Peyer's patch (tissue), 4 donors: ENCODE measurements around the gene OPCML. TPM values are rescaled to one million over a fixed set of nuclear protein-coding genes. Genes with fewer than 3 reads are reported as not detected.

Experiments used
- DNase-seq, 3 donors: peaks; one replicate each; pipeline ENCODE4 v3.0.0-alpha.2; 2017 to 2019
- H3K27ac ChIP-seq, 4 donors: fragments of 200-600 bp; sonication (generic); one replicate each; pipeline ENCODE4 v1.5.1; 2016 to 2019
- H3K27me3 ChIP-seq, 2 donors: fragments of 200-600 bp; sonication (generic); one replicate each; pipeline ENCODE4 v1.5.1; 2019
- H3K36me3 ChIP-seq, 3 donors: fragments of 200-600 bp; sonication (generic); one replicate each; pipeline ENCODE4 v1.5.1; 2016 to 2019
- H3K4me1 ChIP-seq, 4 donors: fragments of 200-600 bp; sonication (generic); one replicate each; pipeline ENCODE4 v1.5.1; 2016 to 2019
- H3K4me3 ChIP-seq, 4 donors: fragments of 200-600 bp; sonication (generic); 1 replicate in 3 of 4; 2 replicates in 1 of 4; pipeline ENCODE4 v1.5.1; 2016 to 2019; ENCODE audit warnings: mild to moderate bottlenecking in 1 of 4
- H3K9me3 ChIP-seq, 4 donors: fragments of 200-600 bp; sonication (generic); one replicate each; pipeline ENCODE4 v1.5.1; 2016 to 2019; ENCODE audit warnings: mild to moderate bottlenecking in 1 of 4
- CTCF ChIP-seq, 6 experiments: fragments of 450-650 bp in 4 of 6; fragments of 200-600 bp in 2 of 6; sonication (generic) in 1 of 6; IDR thresholded peaks; one replicate each; pipeline ENCODE4 v1.5.1; 2017 to 2019; ENCODE audit warnings: antibody characterized with exemption in 6 of 6, mild to moderate bottlenecking in 3 of 6, moderate library complexity in 1 of 6
- POLR2A ChIP-seq, 2 donors: fragments of 450-650 bp; IDR thresholded peaks; one replicate each; pipeline ENCODE4 v1.5.1; 2017; ENCODE audit warnings: antibody characterized with exemption in 2 of 2, mild to moderate bottlenecking in 2 of 2, moderate library complexity in 2 of 2
- total RNA-seq, 4 donors: library from RNA; depleted of rRNA; stranded (reverse); fragments of >200 nt; gene quantifications; one replicate each; pipeline ENCODE4 v1.1.0, GENCODE V29; 2016

The OPCML gene
- total RNA-seq, 4 donors from 2014 or later, result not detected

GRCh38 chr11:133049244-133050019 is 482.9 kb downstream of the OPCML start:
- Histone ChIP-seq H3K36me3 (no peaks in the 10 kb centered on the region), H3K27ac (no peak overlapping the region), H3K9me3 (no peaks in the 10 kb centered on the region), H3K4me1 (no peaks in the 10 kb centered on the region), H3K4me3 (no peak overlapping the region), H3K27me3 (no peaks in the 10 kb centered on the region)
- DNase-seq, result no peak
- no peak for TF ChIP-seq POLR2A (IDR thresholded peaks at IDR 0.05)
- TF ChIP-seq CTCF (IDR thresholded peaks at IDR 0.05), result no peak

GRCh38 chr11:133048270-133048669 is 484.0 kb downstream of the OPCML start:
- TF ChIP-seq CTCF (IDR thresholded peaks at IDR 0.05) (no peak), POLR2A (IDR thresholded peaks at IDR 0.05) (no peak)
- no peak overlapping the region for H3K4me3 ChIP-seq
- H3K4me1 ChIP-seq, result no peaks in the 10 kb centered on the region
- no peak for DNase-seq
- H3K9me3 ChIP-seq, result no peaks in the 10 kb centered on the region
- no peak overlapping the region for H3K27ac ChIP-seq
- no peaks in the 10 kb centered on the region for H3K27me3 ChIP-seq
- H3K36me3 ChIP-seq, result no peaks in the 10 kb centered on the region

GRCh38 chr11:133047771-133048115 is 484.6 kb downstream of the OPCML start:
- no peak overlapping the region for H3K27ac ChIP-seq

GRCh38 chr11:133047036-133047770 is 485.1 kb downstream of the OPCML start:
- no peak overlapping the region for H3K4me3 ChIP-seq
- no peak overlapping the region for H3K27ac ChIP-seq
- H3K4me1 ChIP-seq, result no peaks in the 10 kb centered on the region
- H3K27me3 ChIP-seq, result no peaks in the 10 kb centered on the region
- no peak for DNase-seq
- no peaks in the 10 kb centered on the region for H3K36me3 ChIP-seq
- TF ChIP-seq POLR2A (IDR thresholded peaks at IDR 0.05) (no peak), CTCF (IDR thresholded peaks at IDR 0.05) (no peak)
- no peaks in the 10 kb centered on the region for H3K9me3 ChIP-seq

More at GRCh38 chr11:133047771-133048115, 484.6 kb downstream of the OPCML start:
- no peak for TF ChIP-seq POLR2A (IDR thresholded peaks at IDR 0.05)
- no peak for TF ChIP-seq CTCF (IDR thresholded peaks at IDR 0.05)
- Histone ChIP-seq H3K27me3 (no peaks in the 10 kb centered on the region), H3K9me3 (no peaks in the 10 kb centered on the region), H3K4me3 (no peak overlapping the region), H3K36me3 (no peaks in the 10 kb centered on the region), H3K4me1 (no peaks in the 10 kb centered on the region)
- no peak for DNase-seq

GRCh38 chr11:133046252-133046651 is 486.0 kb downstream of the OPCML start:
- no peak for DNase-seq
- Histone ChIP-seq H3K36me3 (no peaks in the 10 kb centered on the region), H3K9me3 (no peaks in the 10 kb centered on the region), H3K4me3 (no peak overlapping the region), H3K27ac (no peak overlapping the region), H3K4me1 (no peaks in the 10 kb centered on the region), H3K27me3 (no peaks in the 10 kb centered on the region)
- TF ChIP-seq CTCF (IDR thresholded peaks at IDR 0.05) (no peak), POLR2A (IDR thresholded peaks at IDR 0.05) (no peak)
